GM12865 (cell line): ENCODE results near the gene SH2D7.
A peak's percentile ranks its signal among the peaks of the same experiment; 100 is the strongest.

Experiments used
- DNase-seq: peaks from one replicate; pipeline ENCODE4 v3.0.0; 2010; ENCODE audit warnings: low read depth
- H3K4me3 ChIP-seq: 2 replicates; pipeline ENCODE4 v1.5.1; 2011; ENCODE audit warnings: mild to moderate bottlenecking, low read depth, low read length, control low read depth
- CTCF ChIP-seq: IDR thresholded peaks from 2 replicates; pipeline ENCODE4 v1.5.1; 2011; ENCODE audit warnings: low read length, control low read depth, low read depth, inconsistent platforms; ENCODE audit not compliant: insufficient read depth; ENCODE audit errors: missing control alignments

SH2D7 gene

DNA sequence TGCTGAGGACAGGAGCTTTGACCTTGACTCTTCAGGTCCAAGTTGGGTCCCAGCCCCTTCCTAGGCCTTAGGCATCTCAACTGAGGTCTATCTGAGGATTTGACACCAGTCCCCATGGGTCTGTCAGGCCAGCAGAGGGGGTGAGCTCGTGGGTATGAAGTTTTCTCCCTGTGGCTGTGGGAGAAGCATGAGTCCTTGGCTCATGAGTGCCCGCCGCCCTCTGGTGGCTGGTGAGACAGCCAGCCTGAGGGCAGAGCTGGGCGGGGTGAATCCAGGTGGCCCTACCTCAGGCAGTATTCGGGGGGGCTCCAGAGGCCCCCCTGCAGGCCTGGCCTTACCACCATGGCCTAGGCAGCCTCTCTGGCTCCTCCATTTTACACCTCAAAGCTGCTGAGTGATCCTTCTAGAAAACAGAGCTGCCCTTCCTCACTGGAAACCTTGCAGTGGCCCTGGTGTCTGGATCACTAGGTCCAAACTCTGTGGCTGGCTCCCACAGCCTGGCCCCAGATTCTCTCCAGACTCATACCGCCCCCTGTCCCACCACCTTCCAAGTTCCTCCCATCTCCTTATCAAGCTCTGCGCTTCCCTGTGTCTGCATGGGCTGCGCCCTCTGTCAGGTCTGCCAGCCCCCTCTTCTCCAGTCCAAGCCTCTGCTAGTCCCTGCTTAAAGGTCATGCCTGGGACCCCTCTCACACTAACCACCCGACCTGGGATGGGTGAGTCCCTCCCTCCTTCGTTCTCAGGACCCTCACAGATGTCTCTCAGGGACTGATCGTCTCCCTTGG, 16.1 kb downstream of the SH2D7 start:
- peak; percentile 92 for DNase-seq
- TF ChIP-seq CTCF = peak; percentile 91
- H3K4me3 ChIP-seq = no peak overlapping the region

DNA sequence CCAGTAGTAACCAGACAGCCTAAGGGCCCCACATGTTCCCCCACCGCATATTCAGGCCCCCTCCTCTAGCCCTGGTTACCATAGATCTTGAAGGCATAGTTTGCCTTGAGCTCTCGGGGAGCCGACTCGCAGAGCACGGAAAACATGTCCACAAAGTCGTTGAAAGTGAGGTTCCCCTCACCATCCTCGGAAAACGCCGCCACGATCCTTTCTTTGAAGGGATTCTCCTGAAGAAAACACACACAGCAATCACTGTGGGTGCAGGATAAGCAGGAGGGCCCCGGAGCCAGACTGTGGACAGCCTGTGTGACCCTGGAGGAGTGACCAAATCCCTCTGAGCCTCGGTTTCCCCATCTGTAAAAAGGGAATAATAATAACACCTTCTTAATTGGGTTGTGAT, 16.8 kb downstream of the SH2D7 start:
- DNase-seq = no peak
- no peak for TF ChIP-seq CTCF
- no peak overlapping the region for H3K4me3 ChIP-seq

DNA sequence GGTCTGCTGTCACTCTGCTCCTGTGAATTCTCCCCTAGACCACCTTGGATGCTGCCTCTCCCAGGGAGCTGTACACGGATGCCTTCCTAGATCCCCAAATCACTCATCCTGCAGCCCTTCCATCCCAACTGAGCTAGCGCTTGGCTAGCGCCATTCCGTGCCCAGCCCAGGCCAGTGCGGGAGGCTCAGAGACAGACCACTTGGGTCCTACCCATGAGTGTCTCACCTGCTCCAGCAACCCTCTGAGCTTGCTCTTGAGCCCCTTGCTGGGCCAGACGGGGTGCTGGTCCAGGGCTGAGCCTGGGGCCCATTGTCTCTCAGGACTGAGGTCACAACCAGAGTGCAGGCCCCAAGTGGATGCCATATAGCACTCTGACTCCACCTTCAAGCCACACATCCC, 17.7 kb downstream of the SH2D7 start:
- no peak for DNase-seq
- no peak overlapping the region for H3K4me3 ChIP-seq
- no peak for TF ChIP-seq CTCF

DNA sequence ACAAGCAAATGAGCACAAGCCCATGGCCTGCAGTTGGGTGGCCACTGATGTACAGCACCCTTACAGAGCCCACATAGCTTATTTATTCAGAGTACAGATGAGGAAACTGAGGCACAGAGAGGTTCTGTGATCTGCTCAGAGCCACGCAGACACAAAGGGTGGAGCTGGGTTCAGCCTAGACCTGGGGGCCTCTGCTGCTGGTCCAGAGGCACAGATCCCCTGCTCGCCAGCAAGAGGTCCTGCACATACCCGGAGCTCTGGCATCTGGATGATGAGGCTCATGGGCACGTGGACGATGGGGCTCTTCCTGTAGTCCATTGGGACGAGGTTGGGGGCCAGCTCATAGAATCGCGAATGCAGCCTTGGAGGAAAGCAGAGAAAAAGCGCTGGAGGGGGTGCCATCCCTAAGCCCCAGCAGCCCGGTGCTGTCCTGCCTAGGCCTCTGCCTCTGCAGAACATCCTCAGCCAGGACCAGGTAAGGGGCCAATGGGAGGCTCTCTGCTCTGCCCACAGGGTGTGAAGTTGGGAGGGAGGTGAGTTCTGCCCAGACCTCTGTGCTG, 18.6 kb downstream of the SH2D7 start:
- no peak for DNase-seq
- no peak overlapping the region for H3K4me3 ChIP-seq

DNA sequence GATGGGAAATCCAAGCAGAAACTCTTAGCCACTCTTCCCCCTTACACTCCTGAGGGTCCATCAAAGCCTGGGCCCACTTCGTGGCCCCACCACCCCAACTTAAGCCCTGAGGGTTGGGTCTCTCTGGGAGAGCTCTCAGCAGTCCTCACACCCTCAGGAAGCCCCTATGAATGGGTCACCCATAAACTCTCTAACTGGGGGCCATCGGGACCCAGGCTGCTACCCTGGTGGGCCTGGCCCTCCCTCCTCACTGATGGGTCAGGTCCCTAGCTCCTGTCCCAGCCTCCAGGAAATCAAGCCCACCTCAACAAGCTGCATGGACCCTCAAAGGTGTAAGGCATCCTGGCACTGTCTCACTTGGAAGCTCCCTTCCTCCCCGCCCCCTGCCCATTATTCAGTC, 19.4 kb downstream of the SH2D7 start:
- DNase-seq = no peak
- no peak for TF ChIP-seq CTCF
- H3K4me3 ChIP-seq = no peak overlapping the region

More for the DNA sequence above, 18.6 kb downstream of the SH2D7 start:
- TF ChIP-seq CTCF = no peak

GRCh38 chr15:78112551-78112950, 20.2 kb downstream of the SH2D7 start:
- no peak for TF ChIP-seq CTCF

More at GRCh38 chr15:78112551-78112950, 20.2 kb downstream of the SH2D7 start:
- H3K4me3 ChIP-seq = no peak overlapping the region
- no peak for DNase-seq
